H9 (cell line): ENCODE data around the gene LDLRAP1. TPM values are rescaled to one million over a fixed set of nuclear protein-coding genes. Genes with fewer than 3 reads are reported as not detected.

Experiments used
- DNase-seq: peaks from one replicate; pipeline ENCODE4 v3.0.0-alpha.2; 2017
- H2AFZ ChIP-seq: one replicate; pipeline ENCODE4 v1.6.1; 2013; ENCODE audit warnings: mild to moderate bottlenecking, low read length, control low read depth, moderate library complexity
- H2AK5ac ChIP-seq: 2 replicates; pipeline ENCODE4 v1.6.1; 2013; ENCODE audit warnings: low read length, control low read depth, mixed read lengths; ENCODE audit not compliant: insufficient read length
- H2BK120ac ChIP-seq: one replicate; pipeline ENCODE4 v1.6.1; 2013; ENCODE audit warnings: low read depth, mild to moderate bottlenecking, low read length, control low read depth, inconsistent platforms; ENCODE audit not compliant: poor library complexity, severe bottlenecking
- H2BK12ac ChIP-seq: 2 replicates; pipeline ENCODE4 v1.6.1; 2013; ENCODE audit warnings: low read length, control low read depth, mixed read lengths, low read depth; ENCODE audit not compliant: insufficient read length
- H2BK15ac ChIP-seq: 2 replicates; pipeline ENCODE4 v1.6.1; 2013; ENCODE audit warnings: low read depth, low read length, control low read depth
- H2BK20ac ChIP-seq: one replicate; pipeline ENCODE4 v1.6.1; 2013; ENCODE audit warnings: low read depth, mild to moderate bottlenecking, low read length, control low read depth, inconsistent platforms; ENCODE audit not compliant: poor library complexity, severe bottlenecking
- H2BK5ac ChIP-seq: 2 replicates; pipeline ENCODE4 v1.6.1; 2013; ENCODE audit warnings: low read length, control low read depth, mixed read lengths; ENCODE audit not compliant: insufficient read length
- H3K14ac ChIP-seq: 2 replicates; pipeline ENCODE4 v1.6.1; 2013; ENCODE audit warnings: low read length, control low read depth; ENCODE audit not compliant: insufficient read depth
- H3K18ac ChIP-seq: 2 replicates; pipeline ENCODE4 v1.6.1; 2013; ENCODE audit warnings: low read depth, mild to moderate bottlenecking, mixed read lengths, low read length, control low read depth; ENCODE audit not compliant: insufficient read length
- H3K23ac ChIP-seq: 2 replicates; pipeline ENCODE4 v1.6.1; 2013; ENCODE audit warnings: low read length, control low read depth, mixed read lengths, low read depth; ENCODE audit not compliant: insufficient read length
- H3K23me2 ChIP-seq: 2 replicates; pipeline ENCODE4 v1.6.1; 2013; ENCODE audit warnings: low read depth, mild to moderate bottlenecking, mixed read lengths, low read length, control low read depth; ENCODE audit not compliant: insufficient read length, poor library complexity, severe bottlenecking
- H3K27ac ChIP-seq: 2 replicates; pipeline ENCODE4 v1.5.1; 2013; ENCODE audit warnings: low read length, control low read depth, mixed read lengths, low read depth; ENCODE audit not compliant: insufficient read length
- H3K27me3 ChIP-seq: 2 replicates; pipeline ENCODE4 v1.6.1; 2013; ENCODE audit warnings: low read length, control low read depth, inconsistent platforms; ENCODE audit not compliant: insufficient read depth
- H3K4ac ChIP-seq: 2 replicates; pipeline ENCODE4 v1.6.1; 2013; ENCODE audit warnings: low read depth, mild to moderate bottlenecking, control low read depth, inconsistent platforms, low read length, moderate library complexity
- H3K4me1 ChIP-seq: 2 replicates; pipeline ENCODE4 v1.6.1; 2013; ENCODE audit warnings: low read length, control low read depth, inconsistent platforms; ENCODE audit not compliant: insufficient read depth
- H3K4me2 ChIP-seq: 2 replicates; pipeline ENCODE4 v1.6.1; 2013; ENCODE audit warnings: low read length, control low read depth, mixed read lengths; ENCODE audit not compliant: insufficient read length, insufficient read depth
- H3K56ac ChIP-seq: 2 replicates; pipeline ENCODE4 v1.6.1; 2013; ENCODE audit warnings: low read depth, mild to moderate bottlenecking, mixed read lengths, low read length, control low read depth; ENCODE audit not compliant: insufficient read length
- H3K79me1 ChIP-seq: 2 replicates; pipeline ENCODE4 v1.6.1; 2013; ENCODE audit warnings: low read depth, mild to moderate bottlenecking, moderate library complexity, low read length, control low read depth, inconsistent platforms; ENCODE audit not compliant: insufficient read depth, poor library complexity, severe bottlenecking
- H3K79me2 ChIP-seq: 2 replicates; pipeline ENCODE4 v1.6.1; 2013; ENCODE audit warnings: low read length, control low read depth, inconsistent platforms; ENCODE audit not compliant: insufficient read depth
- H3K9ac ChIP-seq: 2 replicates; pipeline ENCODE4 v1.6.1; 2013; ENCODE audit warnings: low read length, control low read depth, mixed read lengths; ENCODE audit not compliant: insufficient read length; ENCODE audit errors: extremely low read depth
- H3K9me3 ChIP-seq: one replicate; pipeline ENCODE4 v1.6.1; 2013; ENCODE audit warnings: low read depth, low read length, inconsistent platforms; ENCODE audit not compliant: control insufficient read depth
- H3T11ph ChIP-seq: one replicate; pipeline ENCODE4 v1.6.1; 2013; ENCODE audit warnings: mild to moderate bottlenecking, low read length, control low read depth, inconsistent platforms
- H4K20me1 ChIP-seq: one replicate; pipeline ENCODE4 v1.6.1; 2013; ENCODE audit not compliant: control insufficient read depth, insufficient read length, insufficient read depth
- H4K5ac ChIP-seq: 2 replicates; pipeline ENCODE4 v1.6.1; 2013; ENCODE audit warnings: low read depth, mild to moderate bottlenecking, mixed read lengths, low read length, control low read depth; ENCODE audit not compliant: insufficient read length
- H4K8ac ChIP-seq: replicated peaks from 2 replicates; pipeline ENCODE4 v1.6.1; 2013; ENCODE audit warnings: low read length, control low read depth, mixed read lengths, low read depth; ENCODE audit not compliant: insufficient read length
- H4K91ac ChIP-seq: 2 replicates; pipeline ENCODE4 v1.6.1; 2013; ENCODE audit warnings: low read depth, mild to moderate bottlenecking, moderate library complexity, mixed read lengths, low read length, control low read depth; ENCODE audit not compliant: insufficient read length
- H3K27ac Mint-ChIP-seq, 3 experiments: 2 replicates in 2 of 3; 3 replicates in 1 of 3; pipeline ENCODE4 v1.8.0; 2020 to 2021; ENCODE audit warnings: mixed read lengths in 3 of 3, mild to moderate bottlenecking in 1 of 3, moderate library complexity in 1 of 3
- H3K27me3 Mint-ChIP-seq: 2 replicates; pipeline ENCODE4 v1.8.0; 2021; ENCODE audit warnings: low read depth, mild to moderate bottlenecking, moderate library complexity, mixed read lengths
- H3K36me3 Mint-ChIP-seq, 3 experiments: 2 replicates in 2 of 3; 3 replicates in 1 of 3; pipeline ENCODE4 v1.8.0; 2020 to 2021; ENCODE audit warnings: low read depth in 3 of 3, mixed read lengths in 3 of 3; ENCODE audit not compliant: insufficient read depth in 1 of 3
- H3K4me1 Mint-ChIP-seq, 2 experiments: 2 replicates each; pipeline ENCODE4 v1.8.0; 2020; ENCODE audit warnings: mixed read lengths in 2 of 2
- H3K4me3 Mint-ChIP-seq, 2 experiments: 2 replicates in 1 of 2; 3 replicates in 1 of 2; pipeline ENCODE4 v1.8.0; 2020 to 2021; ENCODE audit warnings: mild to moderate bottlenecking in 2 of 2, mixed read lengths in 2 of 2, moderate library complexity in 1 of 2
- H3K9me3 Mint-ChIP-seq, 2 experiments: 2 replicates in 1 of 2; 3 replicates in 1 of 2; pipeline ENCODE4 v1.8.0; 2020; ENCODE audit warnings: mild to moderate bottlenecking in 2 of 2, mixed read lengths in 2 of 2, moderate library complexity in 1 of 2
- CTCF ChIP-seq: fragments of 200-600 bp; sonication (generic); conservative IDR thresholded peaks from 3 replicates; pipeline ENCODE4 v1.8.0; 2021; ENCODE audit warnings: antibody characterized with exemption, mild to moderate bottlenecking
- WGBS: extraction: QIAGEN DNeasy Blood & Tissue Kit; methylation state at CpG from one replicate; pipeline ENCODE4 v1.1.7; 2013; ENCODE audit warnings: missing lambda C conversion rate, low lambda C conversion rate, mixed read lengths; ENCODE audit not compliant: insufficient read length; ENCODE audit errors: extremely low coverage; 5-methylcytosine and 5-hydroxymethylcytosine counted together
- total RNA-seq: library from RNA; stranded (reverse); gene quantifications from 2 replicates; pipeline ENCODE4 v1.2.1, GENCODE V29; 2021

LDLRAP1 gene
- total RNA-seq, 1 experiment from 2014 or later = 15.7 TPM

DNA sequence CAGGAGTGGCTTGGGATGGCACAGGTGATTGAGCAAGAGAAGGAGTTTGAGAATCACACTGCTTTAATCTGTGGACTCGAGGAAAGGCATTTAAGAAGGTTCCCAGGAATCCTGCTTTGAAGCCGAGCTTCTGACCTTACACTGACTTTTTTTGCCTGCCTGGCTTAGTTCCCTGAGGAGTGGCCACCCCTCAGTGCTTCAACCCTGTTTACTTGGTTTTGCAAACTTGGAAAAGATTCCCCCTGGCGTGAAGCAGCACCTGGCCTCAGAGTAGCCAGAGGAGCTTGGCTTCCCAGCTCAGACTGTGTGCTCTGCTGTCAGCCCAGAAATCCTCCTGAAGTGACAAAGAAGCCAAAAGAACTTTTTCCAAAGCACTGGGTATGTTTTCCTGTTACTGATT is 48.5 kb upstream of the LDLRAP1 start:
- Histone ChIP-seq H3K4me1 (no peaks in the 10 kb centered on the region), H3K9ac (no peak overlapping the region), H3K18ac (no peak overlapping the region), H2BK15ac (no peak overlapping the region), H4K8ac (no peak overlapping the region), H2BK12ac (no peak overlapping the region), H2BK5ac (no peak overlapping the region), H3K23me2 (no peaks in the 10 kb centered on the region), H3K4ac (no peak overlapping the region), H2BK120ac (no peak overlapping the region), H3K27ac (no peak overlapping the region), H4K20me1 (no peaks in the 10 kb centered on the region), H2AK5ac (no peak overlapping the region), H3T11ph (no peak overlapping the region), H3K23ac (no peak overlapping the region), H3K79me1 (no peaks in the 10 kb centered on the region), H3K56ac (no peak overlapping the region), H2AFZ (no peak overlapping the region), H3K4me2 (no peak overlapping the region), H3K79me2 (no peaks in the 10 kb centered on the region), H4K91ac (no peak overlapping the region), H3K14ac (no peak overlapping the region), H4K5ac (no peak overlapping the region), H3K9me3 (no peaks in the 10 kb centered on the region), H2BK20ac (no peak overlapping the region), H3K27me3 (no peaks in the 10 kb centered on the region)
- no peak for TF ChIP-seq CTCF
- Mint-ChIP-seq H3K27ac (peak overlapping the region in 1 of 3 experiments; percentile 83; a peak in 2 of 7 replicates), H3K27me3 (no peaks in the 10 kb centered on the region), H3K4me1 (peaks cover 9 to 14% of the 10 kb centered on the region in 2 experiments), H3K4me3 (no peak overlapping the region), H3K36me3 (peaks cover 2 to 53% (median 4%) of the 10 kb centered on the region in 3 experiments; a peak in 5 of 7 replicates), H3K9me3 (no peaks in the 10 kb centered on the region)
- no CpG with 5 or more reads among the region's 3 CpGs for WGBS
- DNase-seq = no peak
